ENCODE measurements around the gene GPC2.
"Not testable (repeated sequence)": the region's sequence is repeated elsewhere in the genome, so short reads cannot be mapped to it uniquely, and the experiment has no call there.

GPC2 gene

GRCh38 chr7:100192969-100193368 lies 15.8 kb upstream of the GPC2 start:
- DNase-seq: no peak

DNA sequence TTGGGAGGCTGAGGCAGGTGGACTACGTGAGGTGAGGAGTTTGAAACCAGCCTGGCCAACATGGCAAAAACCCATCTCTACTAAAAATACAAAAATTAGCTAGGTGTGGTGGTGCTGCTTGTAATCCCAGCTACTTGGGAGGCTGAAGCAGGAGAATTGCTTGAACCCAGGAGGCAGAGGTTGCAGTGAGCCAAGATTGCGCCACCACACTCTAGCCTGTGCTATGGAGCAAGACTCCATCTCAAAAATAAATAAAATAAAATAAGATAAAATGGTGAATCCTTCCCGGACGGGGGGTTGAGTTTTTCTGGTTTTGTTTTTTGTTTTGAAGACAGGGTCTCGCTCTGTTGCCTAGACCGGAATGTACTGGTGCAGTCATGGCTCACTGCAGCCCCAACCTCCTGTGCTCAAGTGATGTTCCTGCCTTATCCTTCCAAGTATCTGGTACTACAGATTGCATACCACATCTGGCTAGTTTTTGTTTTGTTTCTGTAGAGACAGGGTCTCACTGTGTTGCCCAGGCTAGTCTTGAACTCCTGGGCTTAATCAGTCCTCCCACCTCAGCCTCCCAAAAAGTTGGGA lies 15.2 kb upstream of the GPC2 start:
- not testable (repeated sequence) for H3K4me3 ChIP-seq (ENCODE audit: low read depth, low read length); H3K36me3 ChIP-seq (ENCODE audit: control insufficient read depth in 1 of 2, insufficient read depth in 2 of 2, low read length in 2 of 2); H3K4me2 ChIP-seq (ENCODE audit: low read length); H4K8ac ChIP-seq (ENCODE audit: low read depth, low read length); H2AFZ ChIP-seq (ENCODE audit: insufficient read depth, low read length, poor library complexity); H2BK5ac ChIP-seq (ENCODE audit: low read depth, low read length, poor library complexity); H3K4me1 ChIP-seq (ENCODE audit: control insufficient read depth in 1 of 2, insufficient read depth in 2 of 2, low read length in 2 of 2); H3K9ac ChIP-seq (ENCODE audit: low read length); H3K27me3 ChIP-seq (ENCODE audit: insufficient read depth, low read length); DNase-seq; H3K79me2 ChIP-seq (ENCODE audit: control insufficient read depth, insufficient read depth, low read length, poor library complexity); H2BK120ac ChIP-seq (ENCODE audit: insufficient read depth, low read length, poor library complexity); H3K79me1 ChIP-seq (ENCODE audit: low read length); H3K4ac ChIP-seq (ENCODE audit: low read depth, low read length); H4K91ac ChIP-seq (ENCODE audit: low read depth, low read length); H2BK12ac ChIP-seq (ENCODE audit: low read length); H3K9me3 ChIP-seq (ENCODE audit: insufficient read depth, low read depth, low read length); H4K12ac ChIP-seq (ENCODE audit: low read depth, low read length); H3K27ac ChIP-seq (ENCODE audit: low read depth, low read length); H2AK5ac ChIP-seq (ENCODE audit: low read length); H3K14ac ChIP-seq (ENCODE audit: low read length); H3K23ac ChIP-seq (ENCODE audit: low read length); H3K18ac ChIP-seq (ENCODE audit: low read length)
- WGBS (ENCODE audit: extremely low coverage, insufficient coverage, insufficient read length): no CpG with 5 or more reads among the region's 6 CpGs

More at GRCh38 chr7:100192969-100193368, 15.8 kb upstream of the GPC2 start:
- H3K9ac ChIP-seq (ENCODE audit: low read length): no peak overlapping the region
- no peak overlapping the region for H2BK12ac ChIP-seq (ENCODE audit: low read length)
- no peak overlapping the region for H2AK5ac ChIP-seq (ENCODE audit: low read length)
- H3K4me2 ChIP-seq (ENCODE audit: low read length): no peak overlapping the region
- no CpG with 5 or more reads among the region's 3 CpGs for WGBS (ENCODE audit: extremely low coverage, insufficient coverage, insufficient read length)
- no peak overlapping the region for H3K18ac ChIP-seq (ENCODE audit: low read length)
- H2AFZ ChIP-seq (ENCODE audit: insufficient read depth, low read length, poor library complexity): no peak overlapping the region
- no peaks in the 10 kb centered on the region for H3K79me2 ChIP-seq (ENCODE audit: control insufficient read depth, insufficient read depth, low read length, poor library complexity)
- H3K27ac ChIP-seq (ENCODE audit: low read depth, low read length): no peak overlapping the region
- H3K4me1 ChIP-seq (ENCODE audit: control insufficient read depth in 1 of 2, insufficient read depth in 2 of 2, low read length in 2 of 2): no peaks in the 10 kb centered on the region
- no peaks in the 10 kb centered on the region for H3K36me3 ChIP-seq (ENCODE audit: control insufficient read depth in 1 of 2, insufficient read depth in 2 of 2, low read length in 2 of 2)
- H3K23ac ChIP-seq (ENCODE audit: low read length): no peak overlapping the region
- no peaks in the 10 kb centered on the region for H3K9me3 ChIP-seq (ENCODE audit: insufficient read depth, low read depth, low read length)
- H4K91ac ChIP-seq (ENCODE audit: low read depth, low read length): no peak overlapping the region
- H4K12ac ChIP-seq (ENCODE audit: low read depth, low read length): no peak overlapping the region
- H3K4me3 ChIP-seq (ENCODE audit: low read depth, low read length): no peak overlapping the region
- no peak overlapping the region for H2BK5ac ChIP-seq (ENCODE audit: low read depth, low read length, poor library complexity)
- no peak overlapping the region for H3K4ac ChIP-seq (ENCODE audit: low read depth, low read length)
- no peaks in the 10 kb centered on the region for H3K79me1 ChIP-seq (ENCODE audit: low read length)
- no peaks in the 10 kb centered on the region for H3K27me3 ChIP-seq (ENCODE audit: insufficient read depth, low read length)
- H3K14ac ChIP-seq (ENCODE audit: low read length): no peak overlapping the region
- H4K8ac ChIP-seq (ENCODE audit: low read depth, low read length): no peak overlapping the region
- no peak overlapping the region for H2BK120ac ChIP-seq (ENCODE audit: insufficient read depth, low read length, poor library complexity)

- H3K27ac ChIP-seq (ENCODE audit: low read depth, low read length): no peak overlapping the region
- no peak overlapping the region for H4K12ac ChIP-seq (ENCODE audit: low read depth, low read length)
- H3K27me3 ChIP-seq (ENCODE audit: insufficient read depth, low read length): no peaks in the 10 kb centered on the region
- DNase-seq: peak in 1 of 2 donors; percentile 66
- H3K4ac ChIP-seq (ENCODE audit: low read depth, low read length): no peak overlapping the region
- whole genome bisulfite sequencing (ENCODE audit: extremely low coverage, insufficient coverage, insufficient read length): no CpG with 5 or more reads among the region's 2 CpGs
- H3K23ac ChIP-seq (ENCODE audit: low read length): no peak overlapping the region
- H3K36me3 ChIP-seq (ENCODE audit: control insufficient read depth in 1 of 2, insufficient read depth in 2 of 2, low read length in 2 of 2): no peaks in the 10 kb centered on the region
- H2AK5ac ChIP-seq (ENCODE audit: low read length): no peak overlapping the region
- no peak overlapping the region for H2AFZ ChIP-seq (ENCODE audit: insufficient read depth, low read length, poor library complexity)
- no peak overlapping the region for H2BK12ac ChIP-seq (ENCODE audit: low read length)
- no peaks in the 10 kb centered on the region for H3K4me1 ChIP-seq (ENCODE audit: control insufficient read depth in 1 of 2, insufficient read depth in 2 of 2, low read length in 2 of 2)
- H3K79me1 ChIP-seq (ENCODE audit: low read length): no peaks in the 10 kb centered on the region
- no peaks in the 10 kb centered on the region for H3K79me2 ChIP-seq (ENCODE audit: control insufficient read depth, insufficient read depth, low read length, poor library complexity)
- no peak overlapping the region for H3K14ac ChIP-seq (ENCODE audit: low read length)
- no peak overlapping the region for H4K91ac ChIP-seq (ENCODE audit: low read depth, low read length)
- H3K18ac ChIP-seq (ENCODE audit: low read length): no peak overlapping the region
- no peaks in the 10 kb centered on the region for H3K9me3 ChIP-seq (ENCODE audit: insufficient read depth, low read depth, low read length)
- no peak overlapping the region for H3K4me3 ChIP-seq (ENCODE audit: low read depth, low read length)
- no peak overlapping the region for H3K9ac ChIP-seq (ENCODE audit: low read length)
- H3K4me2 ChIP-seq (ENCODE audit: low read length): no peak overlapping the region
- H2BK120ac ChIP-seq (ENCODE audit: insufficient read depth, low read length, poor library complexity): no peak overlapping the region
- no peak overlapping the region for H2BK5ac ChIP-seq (ENCODE audit: low read depth, low read length, poor library complexity)
- no peak overlapping the region for H4K8ac ChIP-seq (ENCODE audit: low read depth, low read length)
These were observed 14.6 kb upstream of the GPC2 start for GRCh38 chr7:100191775-100192174.

DNA sequence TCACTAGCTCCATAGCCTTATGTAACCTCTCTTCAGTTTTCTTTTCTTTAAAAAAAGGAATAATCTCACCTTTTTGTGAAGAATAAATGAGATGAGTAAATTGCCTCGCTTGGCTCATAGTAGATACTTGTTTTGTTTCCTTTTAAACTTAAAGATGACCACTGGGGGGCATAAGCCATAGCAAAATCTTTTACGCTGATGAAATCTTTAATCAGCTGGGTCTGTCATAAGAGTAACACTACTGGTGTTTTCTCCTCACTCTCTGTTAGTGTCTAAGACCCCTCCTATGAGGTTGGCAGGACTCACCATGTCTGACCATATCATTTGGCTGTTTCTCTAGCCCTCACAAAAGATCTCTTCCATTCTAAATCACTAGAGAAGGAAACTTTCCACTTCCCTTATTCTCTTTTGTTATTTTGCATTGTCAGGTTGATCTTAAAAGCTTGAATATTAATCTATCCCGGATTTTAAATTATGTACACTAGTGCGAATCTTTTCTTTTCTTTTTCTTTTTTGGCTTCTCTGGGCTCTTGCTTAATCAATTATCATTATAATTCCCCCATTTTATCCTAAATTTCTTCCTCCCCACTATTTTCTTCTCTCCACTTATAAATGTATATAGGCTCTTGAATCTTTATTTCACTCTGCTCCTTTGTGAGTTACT lies 13.0 kb upstream of the GPC2 start:
- H3K4me3 ChIP-seq (ENCODE audit: low read depth, low read length): no peak overlapping the region
- no CpG with 5 or more reads among the region's 4 CpGs for WGBS (ENCODE audit: extremely low coverage, insufficient coverage, insufficient read length)
- H3K36me3 ChIP-seq (ENCODE audit: control insufficient read depth in 1 of 2, insufficient read depth in 2 of 2, low read length in 2 of 2): no peaks in the 10 kb centered on the region

More for the DNA sequence above, 13.0 kb upstream of the GPC2 start:
- H3K79me2 ChIP-seq (ENCODE audit: control insufficient read depth, insufficient read depth, low read length, poor library complexity): no peaks in the 10 kb centered on the region
- H3K23ac ChIP-seq (ENCODE audit: low read length): no peak overlapping the region
- H3K27ac ChIP-seq (ENCODE audit: low read depth, low read length): no peak overlapping the region
- H3K4me2 ChIP-seq (ENCODE audit: low read length): no peak overlapping the region
- no peak overlapping the region for H2AK5ac ChIP-seq (ENCODE audit: low read length)
- H3K27me3 ChIP-seq (ENCODE audit: insufficient read depth, low read length): no peaks in the 10 kb centered on the region
- no peak overlapping the region for H4K8ac ChIP-seq (ENCODE audit: low read depth, low read length)
- H3K4ac ChIP-seq (ENCODE audit: low read depth, low read length): no peak overlapping the region
- no peaks in the 10 kb centered on the region for H3K79me1 ChIP-seq (ENCODE audit: low read length)
- no peak overlapping the region for H2BK12ac ChIP-seq (ENCODE audit: low read length)
- no peak overlapping the region for H3K18ac ChIP-seq (ENCODE audit: low read length)
- no peaks in the 10 kb centered on the region for H3K9me3 ChIP-seq (ENCODE audit: insufficient read depth, low read depth, low read length)
- H2BK5ac ChIP-seq (ENCODE audit: low read depth, low read length, poor library complexity): no peak overlapping the region
- H2AFZ ChIP-seq (ENCODE audit: insufficient read depth, low read length, poor library complexity): no peak overlapping the region
- H4K12ac ChIP-seq (ENCODE audit: low read depth, low read length): no peak overlapping the region
- no peak overlapping the region for H3K9ac ChIP-seq (ENCODE audit: low read length)
- DNase-seq: peak in 1 of 2 donors; percentile 54
- no peak overlapping the region for H4K91ac ChIP-seq (ENCODE audit: low read depth, low read length)
- no peak overlapping the region for H2BK120ac ChIP-seq (ENCODE audit: insufficient read depth, low read length, poor library complexity)
- no peaks in the 10 kb centered on the region for H3K4me1 ChIP-seq (ENCODE audit: control insufficient read depth in 1 of 2, insufficient read depth in 2 of 2, low read length in 2 of 2)
- H3K14ac ChIP-seq (ENCODE audit: low read length): no peak overlapping the region
